ENCODE measurements around the gene SASH1.
"Not testable (repeated sequence)": the region's sequence is repeated elsewhere in the genome, so short reads cannot be mapped to it uniquely, and the experiment has no call there.

SASH1 gene

DNA sequence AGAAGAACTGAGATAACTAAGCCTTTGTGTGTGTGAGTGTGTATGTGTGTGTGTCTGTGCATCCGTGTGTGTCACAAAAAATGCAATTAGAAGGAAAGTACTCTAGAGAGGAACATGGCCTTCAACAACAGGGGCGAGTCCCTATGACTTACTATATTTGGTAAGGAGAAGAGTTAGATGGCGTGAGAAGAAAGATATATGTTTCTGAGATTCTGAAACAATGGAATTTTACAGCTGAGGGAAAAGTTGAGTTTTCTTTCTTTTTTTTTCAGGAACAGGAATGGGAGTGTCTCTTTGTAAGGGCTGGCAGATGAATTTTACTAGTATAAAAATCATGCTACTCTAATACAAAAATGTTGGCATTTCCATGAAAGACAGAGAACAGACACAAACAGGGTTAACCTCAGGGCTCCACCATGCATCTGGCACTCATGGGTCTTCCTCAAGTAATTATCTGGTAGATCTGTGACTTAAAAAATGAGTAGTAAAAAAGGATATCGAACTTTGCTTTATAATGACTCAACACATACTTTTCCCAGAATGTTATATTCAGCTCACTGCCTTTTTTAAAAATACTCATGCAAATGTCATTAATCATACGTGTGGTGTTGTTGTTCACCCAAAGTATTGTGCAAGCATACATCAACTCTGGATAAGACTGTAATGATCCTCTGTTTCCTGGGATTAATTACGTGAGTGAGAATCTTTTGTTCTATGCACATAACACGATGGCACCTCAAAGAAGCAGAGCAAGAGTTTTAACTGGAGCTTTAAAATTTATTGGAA, 12.8 kb upstream of the SASH1 start:
- no peak for DNase-seq

DNA sequence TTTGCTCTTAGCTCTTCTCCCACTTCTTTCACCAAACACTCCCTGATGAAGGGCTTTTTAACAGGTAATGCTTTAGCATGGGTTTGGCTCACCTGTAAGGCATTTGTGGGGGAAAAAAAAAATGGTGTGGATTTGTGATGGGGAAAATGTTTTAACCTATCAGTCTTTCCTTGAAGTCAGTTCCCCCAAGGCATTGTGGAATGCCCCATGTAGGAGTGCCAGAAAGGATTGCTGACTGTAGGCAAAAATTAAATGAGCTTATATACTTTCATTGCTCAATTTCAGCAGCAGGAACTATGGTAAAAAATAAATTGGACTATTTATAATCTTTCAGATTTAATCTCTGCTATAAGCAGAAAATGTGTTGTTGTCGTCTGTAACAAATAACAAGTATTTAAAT, 10.6 kb upstream of the SASH1 start:
- DNase-seq, result no peak

DNA sequence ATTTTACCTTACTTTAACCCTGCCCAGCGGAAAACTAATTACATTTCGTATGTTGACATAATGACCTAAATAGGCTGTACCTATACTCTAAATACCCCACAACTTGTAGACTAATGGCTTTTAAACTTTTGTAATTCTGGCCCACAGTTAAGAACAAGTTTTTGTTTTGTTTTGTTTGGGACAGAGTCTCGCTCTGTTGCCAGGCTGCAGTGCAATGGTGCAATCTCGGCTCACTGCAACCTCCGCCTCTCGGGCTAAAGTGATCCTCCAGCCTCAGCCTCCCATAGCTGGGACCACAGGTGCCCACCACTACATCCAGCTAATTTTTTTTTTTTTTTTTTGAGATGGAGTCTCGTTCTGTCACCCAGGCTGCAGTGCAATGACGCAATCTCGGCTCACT, 5.7 kb upstream of the SASH1 start:
- no peak for DNase-seq

DNA sequence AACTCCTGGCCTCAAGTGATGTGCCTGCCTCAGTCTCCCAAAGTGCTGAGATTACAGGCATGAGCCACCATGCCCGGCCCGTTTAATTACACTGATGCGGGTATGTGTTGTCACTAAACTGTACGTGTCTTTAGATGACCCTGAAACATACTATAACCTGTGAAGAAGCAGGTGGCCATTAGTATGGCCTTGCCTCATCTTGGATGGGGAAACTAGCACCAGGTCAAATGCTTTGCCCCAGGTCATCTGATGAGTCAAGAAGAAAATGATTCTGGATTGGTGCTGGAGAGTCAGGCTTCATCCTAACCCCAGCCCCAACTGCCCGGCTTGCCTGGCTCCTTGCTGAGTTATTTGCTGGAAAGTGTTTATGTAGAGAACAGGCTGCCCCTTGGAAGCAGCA, 2.9 kb upstream of the SASH1 start:
- no peak for DNase-seq

DNA sequence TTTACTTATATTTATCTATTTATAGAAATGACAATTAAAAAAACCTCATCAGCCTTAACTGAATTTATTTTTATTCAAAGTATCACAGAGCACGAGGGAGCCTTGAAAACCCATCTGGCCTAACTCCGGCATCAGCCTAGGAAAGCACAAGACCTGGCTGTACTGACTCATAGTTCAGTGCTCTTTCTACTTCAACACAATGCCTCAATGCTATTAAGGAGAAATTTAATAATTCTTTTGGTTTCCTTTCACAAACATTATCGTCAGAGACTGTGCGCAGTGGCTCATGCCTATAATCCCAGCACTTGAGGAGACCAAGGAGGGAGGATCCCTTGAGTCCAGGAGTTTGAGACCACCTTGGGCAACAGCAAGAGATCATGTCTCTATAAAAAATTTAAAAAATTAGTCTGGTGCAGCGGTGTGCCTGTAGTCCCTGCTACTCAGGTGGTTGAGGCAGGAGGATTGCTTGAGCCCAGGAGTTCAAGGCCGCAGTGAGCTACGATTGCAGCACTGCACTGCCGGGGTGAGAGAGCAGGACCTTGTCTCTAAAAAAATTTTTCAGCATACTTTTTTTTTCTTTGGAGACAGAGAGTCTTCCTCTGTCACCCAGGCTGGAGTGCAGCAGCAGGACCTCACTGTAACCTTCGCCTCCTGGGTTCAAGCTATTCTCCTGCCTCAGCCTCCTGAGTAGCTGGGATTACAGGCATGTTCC, 1.9 kb upstream of the SASH1 start:
- no peak for DNase-seq

GRCh38 chr6:148342100-148342349, 613 bp upstream of the SASH1 start:
- no peak for DNase-seq

GRCh38 chr6:148343047-148343782, 577 bp downstream of the SASH1 start:
- peak; percentile 17 for DNase-seq

DNA sequence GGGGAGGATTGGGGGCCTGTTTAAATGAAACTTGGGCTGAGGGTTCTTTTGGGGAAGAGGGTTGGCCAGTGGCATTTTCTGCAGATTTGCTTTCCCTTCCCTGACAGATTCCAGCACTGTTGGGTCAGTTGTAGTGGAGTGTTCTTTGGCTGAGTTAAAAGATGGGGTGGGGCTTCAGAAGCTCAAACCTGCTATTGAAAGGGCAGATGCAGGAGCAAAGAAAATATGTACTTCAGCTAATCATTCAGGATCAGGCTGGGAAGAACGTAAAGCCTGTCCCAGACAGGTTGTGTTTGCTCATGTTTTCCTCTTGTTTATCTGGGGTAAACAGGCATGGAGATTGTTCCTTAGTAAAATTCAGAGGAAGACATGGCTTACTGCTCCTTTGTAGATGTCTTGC, 2.5 kb downstream of the SASH1 start:
- no peak for DNase-seq

GRCh38 chr6:148345578-148345977, 2.9 kb downstream of the SASH1 start:
- DNase-seq, result no peak

DNA sequence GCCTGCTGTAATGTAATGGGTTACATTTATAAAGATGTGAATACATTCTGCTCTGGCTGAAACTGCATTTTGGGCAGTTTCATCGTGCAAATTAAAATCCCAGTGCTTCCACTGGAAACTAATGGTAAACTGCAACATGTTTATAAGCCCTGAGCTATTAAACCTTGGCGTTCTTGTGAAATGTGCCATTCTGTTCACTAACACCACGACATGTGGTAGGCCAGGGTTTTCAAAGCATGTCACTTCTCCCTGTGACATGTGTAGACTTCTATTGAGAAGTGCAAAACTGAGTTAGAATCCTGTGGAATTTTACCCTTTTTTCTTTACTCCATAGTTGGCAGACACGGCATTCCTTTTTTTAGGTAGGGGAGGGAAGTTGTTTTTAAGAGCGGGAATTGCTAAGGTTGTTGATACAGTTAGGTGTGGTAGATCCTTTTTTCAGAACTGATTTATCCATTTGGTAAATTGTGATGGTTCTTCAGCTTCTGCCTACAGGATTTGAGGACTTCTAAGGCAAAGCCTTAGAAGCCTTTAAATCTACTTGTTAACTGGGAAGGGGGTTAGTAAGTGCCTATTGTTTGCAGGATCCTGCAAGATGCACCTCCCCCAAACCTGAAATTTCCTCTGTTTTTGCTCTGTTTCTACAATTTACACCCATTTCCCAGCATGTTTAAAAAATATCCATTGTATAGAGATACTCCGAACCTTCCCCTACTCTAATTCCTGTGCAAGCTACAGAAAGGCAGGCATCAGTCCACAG, 4.2 kb downstream of the SASH1 start:
- no peak for DNase-seq

- no peak for DNase-seq
Observed at GRCh38 chr6:148347441-148348054, 4.9 kb downstream of the SASH1 start.

- DNase-seq, result no peak
Observed at GRCh38 chr6:148348335-148348734, 5.7 kb downstream of the SASH1 start.

GRCh38 chr6:148348778-148349177, 6.1 kb downstream of the SASH1 start:
- DNase-seq, result no peak

DNA sequence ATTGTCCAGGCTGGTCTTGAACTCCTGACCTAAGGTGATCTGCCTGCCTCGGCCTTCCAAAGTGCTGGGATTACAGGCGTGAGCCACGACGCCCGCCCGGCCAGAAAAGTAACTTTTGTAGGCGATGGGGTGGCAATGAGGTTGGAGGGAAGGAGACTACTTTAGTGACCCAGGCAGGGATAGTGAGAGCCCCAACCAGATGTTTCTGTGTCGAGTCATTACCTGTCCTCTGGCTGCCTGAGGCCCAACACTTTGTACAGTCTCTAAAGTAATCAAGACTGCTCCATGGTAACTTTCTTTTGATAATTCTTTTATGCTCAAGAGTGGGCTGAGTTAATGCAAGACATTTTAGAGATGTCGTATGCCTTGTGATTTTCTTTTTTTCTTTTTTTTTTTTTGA, 6.8 kb downstream of the SASH1 start:
- DNase-seq, result no peak

DNA sequence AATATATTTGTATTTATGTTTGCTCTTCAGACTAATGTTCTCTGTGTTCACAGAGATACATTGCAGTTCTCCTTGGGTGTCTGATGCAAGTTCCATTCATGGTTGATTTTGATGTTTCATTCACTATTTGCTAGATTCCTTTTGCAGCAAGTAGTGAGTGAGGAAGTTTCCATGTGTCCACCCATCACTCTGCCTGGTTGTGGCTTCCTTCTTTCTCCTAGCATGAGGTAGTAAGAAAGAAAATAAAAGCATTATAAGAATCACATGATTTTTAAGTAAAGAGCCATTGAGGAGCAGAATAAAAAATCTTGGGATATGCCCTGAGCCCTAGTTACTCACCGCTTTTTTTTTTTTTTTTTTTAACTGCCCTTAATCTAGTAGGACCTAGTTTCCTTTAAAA, 8.7 kb downstream of the SASH1 start:
- no peak for DNase-seq

GRCh38 chr6:148352421-148352820, 9.8 kb downstream of the SASH1 start:
- not testable (repeated sequence) for DNase-seq

DNA sequence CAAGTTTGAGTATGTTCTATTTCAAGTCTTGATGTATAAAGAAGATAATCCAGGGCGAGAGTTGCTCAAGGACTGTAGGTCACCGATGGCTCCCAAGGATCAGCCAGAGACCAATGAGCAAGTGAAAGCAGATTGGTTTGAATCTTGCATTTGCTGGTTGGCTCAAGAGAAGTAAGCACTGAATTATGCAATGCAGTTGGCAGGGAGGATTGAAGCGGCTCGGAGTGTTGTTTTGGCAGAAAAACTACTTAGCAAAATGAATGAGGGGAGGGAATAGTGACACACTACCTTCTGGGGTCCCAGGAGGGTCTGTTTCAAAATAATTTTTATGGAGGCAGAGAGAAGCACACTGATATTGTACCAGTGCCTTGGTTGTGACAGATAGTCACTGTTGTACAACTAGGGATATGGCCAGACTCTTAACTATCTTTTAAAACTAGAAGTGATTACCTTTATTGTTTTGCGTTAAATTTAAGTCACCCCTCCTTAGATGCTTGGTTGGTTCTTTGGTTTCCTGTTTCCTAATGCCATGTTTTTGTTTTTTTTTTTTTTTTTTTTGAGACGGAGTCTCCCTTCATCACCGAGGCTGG, 15.7 kb downstream of the SASH1 start:
- no peak for DNase-seq

GRCh38 chr6:148359228-148359627, 16.6 kb downstream of the SASH1 start:
- DNase-seq, result no peak

DNA sequence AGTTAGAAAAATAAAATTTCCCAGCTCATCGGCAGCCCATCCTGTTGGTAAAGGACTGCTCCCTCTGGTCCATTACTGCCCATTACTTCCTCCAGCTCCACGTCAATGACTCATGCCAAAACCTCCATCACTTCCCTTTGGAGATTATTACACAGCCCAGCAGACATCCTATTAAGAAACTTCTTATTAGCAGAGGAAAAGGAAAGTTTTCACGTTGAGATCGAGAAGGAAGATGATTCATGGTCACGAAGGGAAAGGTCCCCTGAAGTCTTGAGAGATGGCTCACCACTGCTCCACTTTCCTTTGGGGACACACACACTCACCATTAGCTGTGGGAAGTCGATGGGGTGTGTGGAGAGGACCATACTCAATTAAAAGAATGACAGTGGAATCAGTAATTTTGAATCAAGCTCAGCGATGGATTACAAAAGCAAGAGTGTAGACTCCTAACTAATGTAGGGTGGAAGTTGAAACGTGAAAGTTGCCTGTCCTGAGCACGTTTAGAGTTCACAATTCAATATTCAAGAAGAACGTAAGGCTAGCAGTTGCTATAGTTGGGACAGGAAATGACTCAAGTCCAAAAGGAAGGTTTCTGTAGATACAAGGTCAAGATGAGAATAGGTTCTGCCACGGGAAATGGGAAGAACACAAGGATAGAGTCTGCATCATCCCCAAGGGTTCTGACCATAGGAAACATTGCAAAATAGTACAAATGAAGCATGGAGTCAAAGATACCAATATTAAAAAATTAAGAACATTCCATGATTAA, 21.6 kb downstream of the SASH1 start:
- DNase-seq, result no peak

GRCh38 chr6:148365041-148365440, 22.4 kb downstream of the SASH1 start:
- DNase-seq, result no peak

DNA sequence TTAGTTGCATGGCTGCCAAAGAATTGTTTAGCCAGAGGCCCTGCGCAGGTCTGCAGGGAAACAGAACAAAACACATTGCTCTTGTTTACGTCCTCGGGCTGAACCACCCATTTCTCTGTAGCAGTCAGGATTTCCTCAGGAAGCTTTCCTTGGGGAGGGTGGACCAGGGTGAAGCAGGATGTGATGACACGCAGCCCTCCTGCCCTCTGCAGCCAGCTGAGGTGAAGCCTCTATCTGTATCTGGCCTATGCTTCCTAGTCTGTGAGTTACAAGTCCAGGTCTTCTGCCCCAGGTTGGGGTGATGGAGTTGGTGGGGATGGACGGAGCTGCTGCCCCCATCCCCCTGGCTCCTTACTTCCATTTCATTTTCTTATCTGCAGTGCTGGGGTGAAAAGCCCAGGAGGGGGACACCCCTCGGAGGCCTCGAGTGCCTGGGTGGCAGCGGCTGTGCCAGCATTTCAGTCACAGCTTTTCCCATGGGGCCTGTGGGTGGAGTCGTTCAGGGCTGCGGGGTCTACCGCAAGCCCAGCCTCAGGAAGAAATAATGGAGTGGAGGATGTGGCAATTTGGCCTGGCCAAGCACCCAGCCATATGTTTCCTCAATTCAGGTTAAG, 24.9 kb downstream of the SASH1 start:
- no peak for DNase-seq

Data from kidney glomerular epithelial cell (primary cell).